ENCODE measurements around the gene BICDL1. TPM values are rescaled to one million over a fixed set of nuclear protein-coding genes. Genes with fewer than 3 reads are reported as not detected.

BICDL1 gene
- total RNA-seq, 1 donor from 2014 or later: 7.4 TPM

DNA sequence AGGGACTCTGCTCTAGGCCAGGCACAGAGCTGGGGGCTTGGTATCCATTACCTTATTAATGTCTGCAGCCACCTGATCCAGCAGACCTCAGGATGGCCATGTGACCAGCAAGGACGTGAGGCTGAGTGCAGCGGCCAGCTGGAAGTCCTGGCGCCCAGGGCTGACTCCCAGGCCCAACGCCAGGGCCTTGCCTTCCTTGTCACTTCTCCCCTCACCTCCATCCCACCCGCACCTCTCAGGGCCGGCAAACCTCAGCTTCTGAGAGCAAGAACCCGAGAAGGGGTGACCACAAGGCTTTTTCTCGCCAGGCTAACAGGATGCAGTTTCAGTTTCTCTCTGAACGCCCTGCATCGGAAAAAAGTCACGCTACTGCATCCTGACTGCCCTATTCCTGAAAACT, 112.1 kb downstream of the BICDL1 start:
- H3K27me3 Mint-ChIP-seq: no peaks in the 10 kb centered on the region
- H3K4me3 Mint-ChIP-seq: no peak overlapping the region
- H3K4me1 Mint-ChIP-seq (ENCODE audit: unreplicated experiment): peaks cover 17% of the 10 kb centered on the region
- H3K36me3 Mint-ChIP-seq: peaks cover 10% of the 10 kb centered on the region
- TF ChIP-seq, protein P1, sequence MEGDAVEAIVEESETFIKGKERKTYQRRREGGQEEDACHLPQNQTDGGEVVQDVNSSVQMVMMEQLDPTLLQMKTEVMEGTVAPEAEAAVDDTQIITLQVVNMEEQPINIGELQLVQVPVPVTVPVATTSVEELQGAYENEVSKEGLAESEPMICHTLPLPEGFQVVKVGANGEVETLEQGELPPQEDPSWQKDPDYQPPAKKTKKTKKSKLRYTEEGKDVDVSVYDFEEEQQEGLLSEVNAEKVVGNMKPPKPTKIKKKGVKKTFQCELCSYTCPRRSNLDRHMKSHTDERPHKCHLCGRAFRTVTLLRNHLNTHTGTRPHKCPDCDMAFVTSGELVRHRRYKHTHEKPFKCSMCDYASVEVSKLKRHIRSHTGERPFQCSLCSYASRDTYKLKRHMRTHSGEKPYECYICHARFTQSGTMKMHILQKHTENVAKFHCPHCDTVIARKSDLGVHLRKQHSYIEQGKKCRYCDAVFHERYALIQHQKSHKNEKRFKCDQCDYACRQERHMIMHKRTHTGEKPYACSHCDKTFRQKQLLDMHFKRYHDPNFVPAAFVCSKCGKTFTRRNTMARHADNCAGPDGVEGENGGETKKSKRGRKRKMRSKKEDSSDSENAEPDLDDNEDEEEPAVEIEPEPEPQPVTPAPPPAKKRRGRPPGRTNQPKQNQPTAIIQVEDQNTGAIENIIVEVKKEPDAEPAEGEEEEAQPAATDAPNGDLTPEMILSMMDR (conservative IDR thresholded peaks at IDR 0.05): no peak
- DNase-seq (ENCODE audit: extremely low spot score, unreplicated experiment): no peak
- H3K9me3 Mint-ChIP-seq: no peaks in the 10 kb centered on the region
- peak overlapping the region; percentile 82 for H3K27ac Mint-ChIP-seq

DNA sequence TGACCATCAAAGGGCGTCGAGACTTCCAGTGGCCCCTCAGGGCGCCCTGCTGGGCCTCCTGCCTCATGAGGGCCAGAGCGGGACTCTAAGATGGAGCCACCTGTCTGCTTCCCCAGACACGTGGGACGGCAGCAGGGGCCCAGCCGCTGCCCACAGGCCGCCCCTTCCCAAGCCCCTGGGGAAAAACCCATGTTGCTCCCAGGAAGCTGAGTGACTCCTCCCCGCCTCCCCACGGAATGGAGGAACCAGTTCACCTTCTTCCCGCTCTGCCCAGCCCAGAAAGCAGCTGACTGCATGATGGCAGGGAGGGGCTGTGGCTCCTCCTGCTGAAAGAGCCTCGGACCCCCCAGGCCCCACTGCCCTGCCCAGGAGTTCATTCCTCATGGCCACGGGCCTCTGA, 112.6 kb downstream of the BICDL1 start:
- Mint-ChIP-seq H3K27me3 (no peaks in the 10 kb centered on the region), H3K36me3 (peaks cover 12% of the 10 kb centered on the region), H3K9me3 (no peaks in the 10 kb centered on the region), H3K4me3 (no peak overlapping the region), H3K4me1 (ENCODE audit: unreplicated experiment) (peaks cover 17% of the 10 kb centered on the region), H3K27ac (peak overlapping the region; percentile 82)
- no peak for DNase-seq (ENCODE audit: extremely low spot score, unreplicated experiment)
- TF ChIP-seq, protein P1 (conservative IDR thresholded peaks at IDR 0.05): no peak

DNA sequence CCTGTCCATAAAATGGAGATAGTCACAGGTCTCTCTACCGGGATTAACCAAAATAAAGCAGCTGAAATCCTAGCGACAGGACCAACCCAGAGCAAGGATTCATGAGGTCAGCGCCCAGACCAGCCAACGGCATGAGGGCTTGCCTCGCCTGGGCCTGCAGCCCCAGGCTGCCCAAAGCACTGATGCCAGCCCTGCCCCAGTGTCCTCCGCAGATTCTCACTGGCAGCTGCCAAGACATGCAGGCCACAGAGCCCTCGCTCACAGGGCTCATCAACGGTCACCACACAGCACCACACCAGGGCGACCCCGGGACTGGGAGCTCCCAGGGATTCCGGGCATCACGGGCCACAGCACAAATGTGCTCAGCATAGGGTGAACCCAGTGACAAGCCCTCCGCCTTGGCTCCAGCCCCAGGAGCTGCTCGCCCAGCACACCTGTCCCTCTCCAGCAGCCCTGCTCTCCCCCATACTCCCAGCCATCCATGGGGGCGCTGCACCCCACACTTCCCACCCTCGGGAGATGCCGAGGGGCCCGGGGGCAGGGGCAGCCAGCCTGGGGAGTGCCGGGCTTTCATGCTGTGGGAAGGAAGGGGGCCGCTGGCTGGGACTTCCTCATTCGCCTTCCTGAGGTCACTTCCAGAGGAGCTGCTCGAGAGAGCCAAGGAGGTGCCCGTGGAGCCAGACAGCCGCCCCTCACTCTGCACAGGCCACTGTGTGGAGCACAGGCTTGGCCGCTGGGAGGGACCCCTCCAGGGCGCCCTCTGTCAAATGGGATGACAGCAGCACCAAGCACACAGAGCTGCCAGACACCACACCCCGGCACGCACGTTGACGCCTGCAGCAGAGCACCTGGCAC, 113.4 kb downstream of the BICDL1 start:
- H3K4me1 Mint-ChIP-seq (ENCODE audit: unreplicated experiment): peaks cover 17% of the 10 kb centered on the region
- H3K9me3 Mint-ChIP-seq: no peaks in the 10 kb centered on the region
- H3K36me3 Mint-ChIP-seq: peaks cover 12% of the 10 kb centered on the region
- H3K4me3 Mint-ChIP-seq: no peak overlapping the region
- TF ChIP-seq, protein P1 (conservative IDR thresholded peaks at IDR 0.05): no peak
- H3K27ac Mint-ChIP-seq: peak overlapping the region; percentile 63
- DNase-seq (ENCODE audit: extremely low spot score, unreplicated experiment): no peak
- no peaks in the 10 kb centered on the region for H3K27me3 Mint-ChIP-seq

DNA sequence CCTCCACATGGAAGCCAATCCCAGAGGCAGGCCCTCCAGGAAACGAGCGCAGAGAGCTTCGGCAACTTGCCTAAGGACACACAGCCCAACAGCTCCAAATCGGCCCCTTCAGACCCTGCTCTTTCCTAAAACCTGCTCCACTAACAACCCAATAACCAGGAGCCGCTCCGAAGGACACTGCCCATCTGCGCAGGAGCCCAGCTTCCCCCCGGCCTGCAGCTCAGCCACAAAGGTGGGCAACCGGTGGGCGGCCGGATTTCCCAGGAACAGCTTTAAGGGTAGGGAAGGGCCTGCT, 114.0 kb downstream of the BICDL1 start:
- H3K4me3 Mint-ChIP-seq: no peak overlapping the region
- H3K27ac Mint-ChIP-seq: no peak overlapping the region
- no peaks in the 10 kb centered on the region for H3K9me3 Mint-ChIP-seq

DNA sequence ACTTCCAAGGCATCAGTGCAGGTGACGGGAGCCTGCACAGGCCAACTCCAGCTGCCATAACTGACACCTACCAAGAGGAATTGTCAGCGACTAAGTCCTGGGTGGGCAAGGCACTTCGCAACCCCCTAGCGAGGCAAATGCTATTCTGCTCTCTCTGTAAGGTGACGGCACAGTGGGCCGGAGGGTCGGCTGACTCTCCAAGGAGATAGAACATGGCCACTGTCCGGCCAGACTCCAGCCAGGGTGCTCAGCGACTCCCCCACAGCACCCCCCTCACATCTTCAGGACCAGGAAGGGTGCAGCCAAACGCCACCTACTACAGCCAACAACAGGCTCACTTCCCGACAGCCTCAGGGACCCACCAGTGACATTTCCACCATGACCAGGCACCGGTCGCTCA, 114.3 kb downstream of the BICDL1 start:
- no peaks in the 10 kb centered on the region for H3K27me3 Mint-ChIP-seq
- peaks cover 23% of the 10 kb centered on the region for H3K4me1 Mint-ChIP-seq (ENCODE audit: unreplicated experiment)
- H3K9me3 Mint-ChIP-seq: no peaks in the 10 kb centered on the region
- H3K27ac Mint-ChIP-seq: no peak overlapping the region
- DNase-seq (ENCODE audit: extremely low spot score, unreplicated experiment): no peak
- TF ChIP-seq, protein P1 (conservative IDR thresholded peaks at IDR 0.05): no peak
- no peak overlapping the region for H3K4me3 Mint-ChIP-seq
- H3K36me3 Mint-ChIP-seq: peaks cover 12% of the 10 kb centered on the region

More for the DNA sequence above, 114.0 kb downstream of the BICDL1 start:
- Mint-ChIP-seq H3K27me3 (no peaks in the 10 kb centered on the region), H3K36me3 (peaks cover 12% of the 10 kb centered on the region), H3K4me1 (ENCODE audit: unreplicated experiment) (peaks cover 19% of the 10 kb centered on the region)
- TF ChIP-seq, protein P1 (conservative IDR thresholded peaks at IDR 0.05): no peak
- DNase-seq (ENCODE audit: extremely low spot score, unreplicated experiment): no peak
